Esophagus mucosa (tissue), 1 donor: ENCODE results near the gene VPS45. TPM values are rescaled to one million over a fixed set of nuclear protein-coding genes. Genes with fewer than 3 reads are reported as not detected.
A peak's percentile ranks its signal among the peaks of the same experiment; 100 is the strongest.
"Not testable (repeated sequence)": the region's sequence is repeated elsewhere in the genome, so short reads cannot be mapped to it uniquely, and the experiment has no call there.

ENCODE experiments used
- ATAC-seq: fragments of 200-7000 bp; cut with Tn5 transposase; one replicate; pipeline ENCODE4 v1.9.1; 2020
- total RNA-seq: library from RNA; stranded (reverse); gene quantifications from one replicate; pipeline ENCODE4 v1.2.4, GENCODE V29; 2023
- donor health status: DM: yes; HTN: yes; CAD: no.

The VPS45 gene
- 22.4 TPM for total RNA-seq

GRCh38 chr1:150067184-150068108 lies at the start of gene VPS45:
Gene VPS45, plus strand, starts transcription at chr1:150067776. Its CDS starts 82 bp downstream, at chr1:150067858.
- peak; percentile 98 for ATAC-seq

GRCh38 chr1:150018165-150018564 lies 49.4 kb upstream of the VPS45 start:
- no peak for ATAC-seq

- no peak for ATAC-seq
Observed at GRCh38 chr1:150020711-150021110, 46.9 kb upstream of the VPS45 start.

GRCh38 chr1:150021191-150021694 lies 46.3 kb upstream of the VPS45 start:
- peak; percentile 73 for ATAC-seq

GRCh38 chr1:150022357-150022756 lies 45.2 kb upstream of the VPS45 start:
- peak; percentile 46 for ATAC-seq

- ATAC-seq, result no peak
Observed at GRCh38 chr1:150024156-150024555, 43.4 kb upstream of the VPS45 start.

- ATAC-seq, result no peak
Observed at GRCh38 chr1:150028322-150028721, 39.3 kb upstream of the VPS45 start.

- ATAC-seq, result no peak
Observed at GRCh38 chr1:150034336-150034735, 33.2 kb upstream of the VPS45 start.

- no peak for ATAC-seq
Observed at GRCh38 chr1:150049926-150050325, 17.6 kb upstream of the VPS45 start.

- no peak for ATAC-seq
Observed at GRCh38 chr1:150051089-150051373, 16.5 kb upstream of the VPS45 start.

GRCh38 chr1:150051905-150052412 lies 15.6 kb upstream of the VPS45 start:
- not testable (repeated sequence) for ATAC-seq

- no peak for ATAC-seq
Observed at GRCh38 chr1:150053926-150054325, 13.7 kb upstream of the VPS45 start.

- ATAC-seq, result not testable (repeated sequence)
Observed at GRCh38 chr1:150055507-150055906, 12.1 kb upstream of the VPS45 start.

GRCh38 chr1:150056407-150056806 lies 11.2 kb upstream of the VPS45 start:
- ATAC-seq, result no peak

- ATAC-seq, result no peak
Observed at GRCh38 chr1:150060260-150060659, 7.3 kb upstream of the VPS45 start.

GRCh38 chr1:150061632-150062101 lies 5.9 kb upstream of the VPS45 start:
- ATAC-seq, result peak; percentile 89

GRCh38 chr1:150062113-150062512 lies 5.5 kb upstream of the VPS45 start:
- no peak for ATAC-seq

GRCh38 chr1:150065184-150065871 lies 2.2 kb upstream of the VPS45 start:
- ATAC-seq, result no peak

- ATAC-seq, result no peak
Observed at GRCh38 chr1:150066328-150066727, 1.2 kb upstream of the VPS45 start.

GRCh38 chr1:150066838-150067183 lies 765 bp upstream of the VPS45 start:
- peak; percentile 35 for ATAC-seq

GRCh38 chr1:150068109-150068435 lies 496 bp downstream of the VPS45 start:
- peak; percentile 3 for ATAC-seq

- ATAC-seq, result no peak
Observed at GRCh38 chr1:150069923-150070322, 2.3 kb downstream of the VPS45 start.

- ATAC-seq, result peak; percentile 22
Observed at GRCh38 chr1:150072959-150073358, 5.4 kb downstream of the VPS45 start.

- ATAC-seq, result no peak
Observed at GRCh38 chr1:150073516-150073915, 5.9 kb downstream of the VPS45 start.
